UCSD-AML1 (cell line): ENCODE results near the gene GATA3.

Experiments
- DNase-seq: peaks from one replicate; lab custom pipeline; 2025; ENCODE audit not compliant: unreplicated experiment; lab: John Stamatoyannopoulos, UW

The GATA3 gene

GRCh38 chr10:8063935-8064334 lies 9.4 kb downstream of the GATA3 start:
- no peak for DNase-seq

- DNase-seq, result no peak
Observed at GRCh38 chr10:8064436-8064835, 9.9 kb downstream of the GATA3 start.

GRCh38 chr10:8065651-8066050 lies 11.2 kb downstream of the GATA3 start:
- no peak for DNase-seq

GRCh38 chr10:8066124-8066523 lies 11.6 kb downstream of the GATA3 start:
- DNase-seq, result no peak

- DNase-seq, result no peak
Observed at GRCh38 chr10:8066797-8067196, 12.3 kb downstream of the GATA3 start.

- DNase-seq, result no peak
Observed at GRCh38 chr10:8069108-8069507, 14.6 kb downstream of the GATA3 start.

GRCh38 chr10:8069627-8070026 lies 15.1 kb downstream of the GATA3 start:
- no peak for DNase-seq

- DNase-seq, result no peak
Observed at GRCh38 chr10:8070440-8070839, 16.0 kb downstream of the GATA3 start.

- no peak for DNase-seq
Observed at GRCh38 chr10:8071006-8071405, 16.5 kb downstream of the GATA3 start.

GRCh38 chr10:8071666-8072065 lies 17.2 kb downstream of the GATA3 start:
- DNase-seq, result no peak

- no peak for DNase-seq
Observed at GRCh38 chr10:8072211-8072610, 17.7 kb downstream of the GATA3 start.

- DNase-seq, result no peak
Observed at GRCh38 chr10:8073691-8074416, 19.4 kb downstream of the GATA3 start.

- no peak for DNase-seq
Observed at GRCh38 chr10:8074881-8075280, 20.4 kb downstream of the GATA3 start.

- no peak for DNase-seq
Observed at GRCh38 chr10:8075282-8076260, 21.1 kb downstream of the GATA3 start.

GRCh38 chr10:8076933-8077332 lies 22.4 kb downstream of the GATA3 start:
- no peak for DNase-seq

- no peak for DNase-seq
Observed at GRCh38 chr10:8078027-8078426, 23.5 kb downstream of the GATA3 start.

GRCh38 chr10:8079126-8079525 lies 24.6 kb downstream of the GATA3 start:
- no peak for DNase-seq

- no peak for DNase-seq
Observed at GRCh38 chr10:8084799-8085198, 30.3 kb downstream of the GATA3 start.

- DNase-seq, result no peak
Observed at GRCh38 chr10:8085251-8085650, 30.8 kb downstream of the GATA3 start.

- DNase-seq, result no peak
Observed at GRCh38 chr10:8086315-8086714, 31.8 kb downstream of the GATA3 start.

GRCh38 chr10:8088504-8088903 lies 34.0 kb downstream of the GATA3 start:
- DNase-seq, result peak; percentile 30

GRCh38 chr10:8092428-8092827 lies 37.9 kb downstream of the GATA3 start:
- DNase-seq, result no peak
